GM21717 (cell line): ENCODE results near the gene PLEKHG7.
"Not testable (repeated sequence)": the region's sequence is repeated elsewhere in the genome, so short reads cannot be mapped to it uniquely, and the experiment has no call there.

Experiments used
- ATAC-seq: cut with Tn5 transposase; IDR thresholded peaks from one replicate; pipeline ENCODE4 v1.9.1; 2021; ENCODE audit warnings: mild to moderate bottlenecking, moderate library complexity; ENCODE audit not compliant: unreplicated experiment

PLEKHG7 gene, protein sequence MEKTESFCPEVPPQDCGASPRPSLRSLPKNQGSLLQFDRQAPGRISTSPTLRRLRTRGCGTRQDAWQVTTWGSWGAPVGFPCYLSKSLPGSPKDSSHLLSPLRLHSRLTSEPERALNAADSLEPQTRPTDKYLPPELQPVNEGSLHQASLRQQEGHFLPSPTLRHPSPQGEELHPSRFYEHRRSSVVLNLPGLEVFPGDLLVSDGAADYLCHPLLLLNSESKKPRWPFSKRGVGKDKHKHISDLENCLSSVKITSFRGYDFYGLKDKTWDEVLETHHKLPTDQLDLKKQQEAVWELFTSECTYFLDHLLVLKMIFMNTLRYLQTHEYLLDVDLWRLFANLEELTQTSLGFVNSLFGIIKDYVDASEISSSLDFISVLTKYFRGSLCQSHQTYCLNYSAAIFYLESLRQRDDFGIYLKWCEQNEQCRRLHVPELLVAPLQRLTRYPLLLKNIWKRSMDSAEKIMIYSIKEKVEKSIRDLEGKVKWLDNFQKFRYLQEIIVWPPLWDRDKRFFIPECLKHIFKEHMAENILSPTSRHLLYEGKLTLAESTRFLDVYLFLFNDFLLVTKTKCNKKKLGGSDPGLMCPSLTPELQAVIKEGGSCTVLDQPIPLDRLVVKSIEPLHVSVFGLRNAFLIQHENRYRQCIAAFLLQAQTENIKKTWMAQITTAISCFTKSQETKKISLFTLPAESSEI

GRCh38 chr12:92702754-92703679 lies at the start of gene PLEKHG7:
Gene PLEKHG7 (plus strand): TSS chr12:92702989. CDS start chr12:92706632, 3,643 bp downstream.
- peak; percentile 91 for ATAC-seq

- ATAC-seq = not testable (repeated sequence)
Measured at GRCh38 chr12:92654256-92654655, 48.5 kb upstream of the PLEKHG7 start.

DNA sequence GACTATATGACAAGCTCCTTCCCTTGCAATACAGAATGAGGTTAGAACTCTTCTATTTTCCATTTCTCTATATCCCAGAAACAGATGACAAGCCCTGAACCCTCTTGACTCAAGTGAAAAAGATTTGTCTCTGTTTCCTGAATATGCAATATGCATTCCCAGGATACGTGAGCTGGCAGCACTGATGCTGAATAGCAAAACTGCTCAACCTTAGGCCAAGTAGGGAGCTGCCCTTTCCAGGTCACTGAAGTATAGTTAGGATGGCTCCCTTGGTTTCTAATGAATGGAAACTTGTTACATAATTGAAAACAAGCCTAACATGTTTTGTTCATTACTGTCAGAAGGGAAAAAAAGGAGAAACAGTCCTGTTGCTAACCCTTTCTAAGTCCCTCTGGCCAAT lies 47.9 kb upstream of the PLEKHG7 start:
- no peak for ATAC-seq

GRCh38 chr12:92656911-92657310 lies 45.9 kb upstream of the PLEKHG7 start:
- ATAC-seq = no peak

GRCh38 chr12:92657770-92658169 lies 45.0 kb upstream of the PLEKHG7 start:
- no peak for ATAC-seq

DNA sequence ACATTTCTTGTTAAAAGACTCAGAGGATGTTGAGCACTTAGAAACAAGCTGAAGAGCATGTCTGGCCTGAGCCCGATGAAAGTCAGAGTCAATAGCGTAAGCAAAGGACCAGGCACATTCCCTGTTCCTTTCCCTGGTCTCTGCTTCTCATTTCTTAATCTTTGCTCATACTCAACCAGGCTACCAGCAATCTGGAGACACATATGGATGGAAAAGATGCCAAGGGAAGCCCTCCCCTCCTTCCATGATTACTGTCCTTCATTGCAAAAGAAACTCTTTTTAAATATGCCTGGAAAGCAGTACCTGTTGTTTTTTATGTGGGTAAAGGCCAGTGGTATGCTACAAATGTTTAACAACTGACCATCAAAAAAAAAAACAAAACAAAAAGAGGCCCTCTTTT lies 44.2 kb upstream of the PLEKHG7 start:
- ATAC-seq = no peak

GRCh38 chr12:92661269-92661668 lies 41.5 kb upstream of the PLEKHG7 start:
- no peak for ATAC-seq

- ATAC-seq = no peak
Measured at GRCh38 chr12:92665496-92665895, 37.3 kb upstream of the PLEKHG7 start.

- no peak for ATAC-seq
Measured at GRCh38 chr12:92668739-92669138, 34.0 kb upstream of the PLEKHG7 start.

DNA sequence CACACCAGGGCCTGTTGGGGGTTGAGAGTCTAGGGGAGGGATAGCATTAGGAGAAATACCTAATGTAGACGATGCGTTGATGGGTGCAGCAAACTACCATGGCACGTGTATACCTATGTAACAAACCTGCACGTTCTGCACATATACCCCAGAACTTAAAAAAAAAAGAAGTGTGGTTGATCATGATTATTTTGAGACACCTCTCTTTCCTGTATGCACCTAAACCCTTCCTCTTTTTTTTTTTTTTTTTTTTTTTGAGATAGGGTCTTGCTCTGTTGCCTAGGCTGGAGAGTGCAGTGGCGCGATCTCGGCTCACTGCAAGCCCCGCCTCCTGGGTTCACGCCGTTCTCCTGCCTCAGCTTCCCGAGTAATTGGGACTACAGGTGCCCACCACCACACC lies 31.3 kb upstream of the PLEKHG7 start:
- not testable (repeated sequence) for ATAC-seq

DNA sequence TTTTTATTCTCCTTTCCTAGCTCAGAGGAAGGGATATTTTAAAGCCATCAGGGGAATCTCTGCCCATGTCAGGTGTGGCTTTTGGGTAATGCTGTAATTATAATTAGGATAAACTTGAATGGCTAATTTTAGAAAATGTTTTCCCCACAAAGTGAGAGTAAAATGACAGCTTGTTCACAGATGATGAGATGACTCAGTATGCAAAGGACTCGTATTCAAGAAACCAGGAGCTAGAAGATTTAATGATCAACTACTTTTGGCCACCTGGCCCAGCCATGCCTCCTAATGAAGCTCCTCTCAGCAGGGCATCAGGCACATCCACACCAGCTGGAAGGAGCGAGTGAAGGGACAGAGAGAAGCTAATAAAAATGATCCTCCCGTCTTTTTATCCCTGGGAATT lies 29.0 kb upstream of the PLEKHG7 start:
- ATAC-seq = peak; percentile 83

DNA sequence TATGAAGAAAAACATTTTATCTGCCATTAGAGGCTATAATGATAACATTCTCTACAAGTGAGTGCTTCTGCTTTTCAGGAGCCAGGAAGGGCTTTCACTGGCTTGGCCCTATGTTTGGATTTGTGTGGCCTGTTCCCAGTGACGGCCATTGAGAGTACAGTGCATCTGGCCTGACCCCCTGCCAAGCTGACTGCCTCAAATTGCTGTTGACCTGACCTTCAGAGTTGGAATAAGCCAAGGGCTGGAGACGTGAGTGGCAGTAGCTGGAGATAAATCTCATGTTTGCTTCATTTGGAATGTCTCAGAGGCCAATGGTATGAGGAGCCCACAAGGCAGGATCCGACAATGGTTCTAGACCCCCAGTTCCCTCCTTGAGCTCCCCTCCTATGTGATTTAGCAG lies 28.3 kb upstream of the PLEKHG7 start:
- no peak for ATAC-seq

DNA sequence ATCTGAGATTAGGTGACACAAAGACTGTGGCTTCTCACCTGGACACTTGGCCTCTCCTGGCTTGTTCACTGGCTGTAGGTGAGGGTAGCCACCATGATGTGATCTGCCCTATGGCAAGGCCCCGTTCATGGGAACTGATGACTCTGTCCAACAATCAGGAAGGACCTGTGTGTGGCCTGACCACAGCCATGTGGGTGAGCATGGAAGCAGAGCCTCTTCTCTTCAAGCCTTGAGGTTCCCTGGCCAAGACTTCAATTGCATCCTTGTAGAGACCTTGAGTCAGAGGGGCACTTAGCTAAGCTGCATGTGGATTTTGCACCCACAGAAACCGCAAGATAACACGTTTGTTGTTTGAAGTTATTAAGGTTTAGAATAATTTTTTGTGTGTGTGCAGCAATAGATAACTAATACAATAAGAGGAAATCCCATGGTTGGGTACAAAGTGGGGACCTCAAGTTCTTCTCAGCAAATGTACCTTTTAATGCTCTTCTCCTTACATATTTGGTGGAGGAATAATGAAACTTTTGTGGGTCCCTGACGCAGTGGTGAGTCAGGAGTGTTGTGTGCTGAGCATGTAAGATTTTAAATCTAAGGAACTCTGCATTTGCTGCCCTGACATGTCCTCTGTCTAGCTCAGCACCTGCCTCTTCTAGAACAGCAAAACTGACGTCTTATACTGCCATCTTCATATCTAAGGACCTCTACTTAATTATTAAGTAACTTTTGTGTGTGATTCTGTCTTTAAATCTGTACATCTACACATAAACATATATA lies 27.5 kb upstream of the PLEKHG7 start:
- ATAC-seq = no peak

GRCh38 chr12:92676710-92677109 lies 26.1 kb upstream of the PLEKHG7 start:
- no peak for ATAC-seq

GRCh38 chr12:92690601-92691000 lies 12.2 kb upstream of the PLEKHG7 start:
- no peak for ATAC-seq

GRCh38 chr12:92695056-92695455 lies 7.7 kb upstream of the PLEKHG7 start:
- no peak for ATAC-seq

GRCh38 chr12:92695577-92695976 lies 7.2 kb upstream of the PLEKHG7 start:
- no peak for ATAC-seq

DNA sequence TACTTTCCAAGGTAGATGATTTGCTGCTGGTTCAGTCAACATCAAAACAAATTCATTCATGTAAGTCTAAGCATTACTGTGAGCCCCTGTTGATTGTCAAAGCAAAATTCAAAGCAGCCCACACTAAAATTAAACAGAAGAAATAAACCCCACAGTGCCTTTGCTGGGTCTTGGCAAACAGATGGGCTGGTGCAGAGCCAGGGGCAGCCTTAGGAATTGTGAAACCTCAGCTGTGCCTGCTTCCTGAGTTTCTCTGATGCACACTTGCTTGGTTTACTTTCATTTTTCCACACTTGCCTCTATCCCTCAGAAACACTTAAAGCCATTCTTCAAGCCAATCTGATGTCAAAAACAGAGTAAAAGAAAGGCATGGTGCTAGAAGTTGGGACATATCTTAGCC lies 6.6 kb upstream of the PLEKHG7 start:
- no peak for ATAC-seq

GRCh38 chr12:92698474-92698873 lies 4.3 kb upstream of the PLEKHG7 start:
- ATAC-seq = no peak

- no peak for ATAC-seq
Measured at GRCh38 chr12:92701441-92701840, 1.3 kb upstream of the PLEKHG7 start.
